Epithelial cell of esophagus (primary cell): ENCODE results near the gene ARMC9.

ENCODE experiments used
- DNase-seq: peaks from one replicate; pipeline ENCODE4 v3.0.0; 2010; ENCODE audit warnings: low read depth
- H3K4me3 ChIP-seq: 2 replicates; pipeline ENCODE4 v1.5.1; 2011; ENCODE audit warnings: mild to moderate bottlenecking, low read length, control low read depth
- TF ChIP-seq, protein P1 (sequence below): IDR thresholded peaks from 2 replicates; pipeline ENCODE4 v1.5.1; 2011; ENCODE audit warnings: low read depth, mild to moderate bottlenecking, low read length, control low read depth, inconsistent platforms; ENCODE audit not compliant: insufficient read depth; ENCODE audit errors: missing control alignments

The ARMC9 gene

DNA sequence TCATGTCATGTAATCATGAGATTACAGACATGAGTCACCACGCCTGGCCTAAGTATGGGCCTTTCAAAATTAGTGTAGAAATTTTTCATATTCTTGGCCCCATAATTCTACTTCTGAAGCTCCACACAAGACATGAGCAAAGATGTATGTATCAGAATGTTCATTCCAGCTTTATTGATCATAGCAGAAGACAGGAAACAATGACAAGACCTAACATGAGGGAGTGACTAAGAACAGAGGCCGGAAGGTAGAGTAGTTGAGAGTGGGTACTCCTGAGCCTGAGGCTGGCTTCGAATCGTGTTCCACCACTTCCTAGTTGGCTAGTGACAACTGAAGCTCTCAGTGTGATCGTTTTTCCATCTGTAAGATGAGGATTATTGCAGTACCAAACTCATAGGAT, 89.3 kb downstream of the ARMC9 start:
- TF ChIP-seq, protein P1, sequence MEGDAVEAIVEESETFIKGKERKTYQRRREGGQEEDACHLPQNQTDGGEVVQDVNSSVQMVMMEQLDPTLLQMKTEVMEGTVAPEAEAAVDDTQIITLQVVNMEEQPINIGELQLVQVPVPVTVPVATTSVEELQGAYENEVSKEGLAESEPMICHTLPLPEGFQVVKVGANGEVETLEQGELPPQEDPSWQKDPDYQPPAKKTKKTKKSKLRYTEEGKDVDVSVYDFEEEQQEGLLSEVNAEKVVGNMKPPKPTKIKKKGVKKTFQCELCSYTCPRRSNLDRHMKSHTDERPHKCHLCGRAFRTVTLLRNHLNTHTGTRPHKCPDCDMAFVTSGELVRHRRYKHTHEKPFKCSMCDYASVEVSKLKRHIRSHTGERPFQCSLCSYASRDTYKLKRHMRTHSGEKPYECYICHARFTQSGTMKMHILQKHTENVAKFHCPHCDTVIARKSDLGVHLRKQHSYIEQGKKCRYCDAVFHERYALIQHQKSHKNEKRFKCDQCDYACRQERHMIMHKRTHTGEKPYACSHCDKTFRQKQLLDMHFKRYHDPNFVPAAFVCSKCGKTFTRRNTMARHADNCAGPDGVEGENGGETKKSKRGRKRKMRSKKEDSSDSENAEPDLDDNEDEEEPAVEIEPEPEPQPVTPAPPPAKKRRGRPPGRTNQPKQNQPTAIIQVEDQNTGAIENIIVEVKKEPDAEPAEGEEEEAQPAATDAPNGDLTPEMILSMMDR, result no peak
- peak; percentile 95 for DNase-seq

DNA sequence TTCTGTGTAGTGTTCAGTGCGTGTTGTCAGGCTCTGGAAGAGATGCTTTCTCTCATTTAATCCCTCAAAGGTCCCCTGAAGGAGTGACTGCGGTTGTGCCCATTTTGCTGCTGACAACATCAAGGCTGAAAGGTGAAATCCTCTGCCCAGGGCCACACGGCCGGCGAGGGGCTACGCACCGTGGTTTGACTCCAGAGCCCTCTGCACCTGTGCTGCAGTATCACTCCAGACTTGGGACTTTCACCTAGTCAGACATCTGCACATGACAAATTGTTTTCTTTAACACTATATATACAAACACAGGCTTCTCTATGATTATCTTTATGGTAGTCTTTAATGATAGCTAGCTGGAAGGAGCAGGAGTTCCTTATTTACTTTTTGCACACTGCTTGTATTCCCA, 90.2 kb downstream of the ARMC9 start:
- no peak overlapping the region for H3K4me3 ChIP-seq
- TF ChIP-seq, protein P1, result no peak
- no peak for DNase-seq

More for the DNA sequence above, 89.3 kb downstream of the ARMC9 start:
- no peak overlapping the region for H3K4me3 ChIP-seq

DNA sequence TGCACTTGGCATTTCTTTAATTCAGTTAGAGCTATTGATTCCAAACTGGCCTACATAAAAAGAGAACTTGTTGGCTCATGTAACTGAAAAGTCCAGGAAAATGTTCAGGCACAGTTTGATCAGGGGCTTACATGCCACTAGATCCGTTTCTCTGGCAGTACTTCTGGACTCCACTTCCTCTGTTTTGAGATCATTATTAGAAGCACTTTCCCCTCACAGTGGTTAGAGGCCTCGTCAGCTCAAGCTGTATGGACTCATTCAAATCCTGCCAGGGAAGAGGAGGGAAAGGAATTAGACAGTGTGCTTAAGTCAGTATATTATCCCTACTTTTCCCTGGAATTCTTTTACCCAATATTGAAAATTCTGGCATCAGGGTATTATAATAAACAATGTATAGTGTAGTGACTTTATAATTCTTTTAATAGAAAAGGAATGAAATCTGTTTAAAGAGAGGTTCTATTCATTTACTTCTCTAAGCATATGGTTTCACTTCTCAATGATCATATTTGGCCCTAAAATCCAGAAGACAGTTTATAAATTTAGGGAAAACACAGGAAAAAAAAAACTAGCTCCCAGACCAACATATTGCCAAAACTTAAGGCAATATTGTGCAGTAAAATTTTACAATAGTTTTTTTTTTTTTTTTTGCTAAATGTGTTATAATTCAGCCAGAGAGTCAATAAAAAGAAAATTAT, 92.0 kb downstream of the ARMC9 start:
- TF ChIP-seq, protein P1, result no peak
- no peak for DNase-seq
- no peak overlapping the region for H3K4me3 ChIP-seq

DNA sequence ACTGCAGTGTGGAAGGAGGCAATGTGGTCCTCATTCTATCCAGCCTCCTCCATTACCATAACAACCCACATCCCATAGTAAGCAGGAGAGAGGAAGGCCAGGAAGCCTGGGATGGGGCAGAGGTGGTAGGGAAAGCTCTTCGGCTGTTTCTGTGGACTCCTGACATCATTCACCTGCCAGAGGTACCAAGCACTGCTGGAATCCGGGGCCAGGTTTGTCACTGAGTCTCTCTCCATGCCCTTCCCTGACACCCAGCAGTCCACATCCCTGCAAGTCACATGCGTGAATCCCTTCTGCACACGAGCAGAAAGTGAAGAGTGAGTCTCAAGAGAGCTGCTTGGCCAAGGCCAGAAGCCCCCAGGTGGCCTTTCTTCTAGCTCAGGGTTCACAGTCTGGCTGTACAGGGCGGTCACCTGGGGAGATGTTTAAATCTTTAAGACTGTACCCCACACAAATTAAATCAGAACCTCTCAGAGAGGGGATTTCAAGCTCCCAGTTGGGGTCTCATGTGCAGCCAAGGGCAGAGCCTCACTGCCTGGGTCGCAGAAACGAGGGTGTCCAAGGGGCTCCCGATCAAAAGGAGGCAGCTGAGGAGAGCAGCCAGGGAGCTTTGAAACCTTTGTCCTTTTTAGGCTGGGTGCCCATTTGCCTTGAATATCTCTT, 94.2 kb downstream of the ARMC9 start:
- no peak for DNase-seq
- TF ChIP-seq, protein P1, result no peak
- H3K4me3 ChIP-seq, result no peak overlapping the region

DNA sequence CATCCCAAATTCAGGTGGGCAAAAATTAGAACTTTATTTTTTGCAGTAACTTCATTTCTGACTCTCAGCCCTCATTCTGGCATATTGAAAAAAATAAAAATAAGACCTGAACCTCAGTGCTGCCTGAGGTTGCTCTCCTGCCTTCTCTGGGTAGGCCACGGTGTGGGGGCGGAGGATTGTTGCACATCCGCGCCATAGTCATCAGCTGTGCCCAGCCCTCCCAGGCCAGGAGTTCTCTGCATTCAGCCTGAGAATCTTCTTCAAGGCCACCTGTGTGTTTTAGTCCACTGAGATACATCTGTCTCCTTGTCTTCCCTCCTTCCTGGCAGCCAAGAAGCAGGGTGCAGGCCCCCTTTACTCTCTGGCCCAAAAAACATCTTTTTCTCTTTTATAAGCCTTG, 94.7 kb downstream of the ARMC9 start:
- H3K4me3 ChIP-seq, result no peak overlapping the region
- TF ChIP-seq, protein P1, result no peak
- DNase-seq, result no peak

DNA sequence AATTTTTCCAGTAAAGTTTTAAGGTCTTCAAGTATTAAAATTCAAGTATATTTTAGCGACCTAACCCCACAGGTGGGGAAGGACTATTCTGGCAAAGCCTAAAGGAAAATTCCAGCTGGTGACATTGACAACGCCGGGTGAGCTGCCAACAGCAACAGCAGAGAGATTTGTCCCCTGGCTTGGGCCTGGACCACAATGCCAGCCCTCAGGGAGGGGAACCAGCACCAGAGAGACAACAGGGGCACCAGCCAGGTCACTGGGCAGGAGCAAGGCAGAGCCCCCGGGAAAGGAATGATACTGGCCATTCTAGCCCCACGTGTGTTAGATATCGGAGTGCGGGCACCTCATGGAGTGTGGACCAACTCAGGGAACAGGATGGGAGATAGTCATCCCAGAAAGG, 95.7 kb downstream of the ARMC9 start:
- no peak overlapping the region for H3K4me3 ChIP-seq
- DNase-seq, result no peak
- TF ChIP-seq, protein P1, result no peak
